ENCODE measurements around the gene ERI3. TPM values are rescaled to one million over a fixed set of nuclear protein-coding genes. Genes with fewer than 3 reads are reported as not detected.

The ERI3 gene
- total RNA-seq, 4 donors from 2014 or later: 14.0 to 29.2 (median 22.8) TPM

- H3K4me3 ChIP-seq: no peak overlapping the region
- H3K4me1 ChIP-seq: no peaks in the 10 kb centered on the region
- no peak for DNase-seq
- H3K36me3 ChIP-seq: peaks cover 0 to 27% (median 0%) of the 10 kb centered on the region in 3 donors
- no peak overlapping the region for H3K27ac ChIP-seq
- TF ChIP-seq POLR2A (IDR thresholded peaks at IDR 0.05): no peak
- no peak for TF ChIP-seq CTCF (IDR thresholded peaks at IDR 0.05)
- H3K27me3 ChIP-seq: no peaks in the 10 kb centered on the region
- no peaks in the 10 kb centered on the region for H3K9me3 ChIP-seq
Observed at GRCh38 chr1:44334968-44335367, 20.1 kb downstream of the ERI3 start.

- TF ChIP-seq POLR2A (IDR thresholded peaks at IDR 0.05) (no peak), CTCF (IDR thresholded peaks at IDR 0.05) (no peak)
- no peak for DNase-seq
- Histone ChIP-seq H3K9me3 (no peaks in the 10 kb centered on the region), H3K27me3 (no peaks in the 10 kb centered on the region), H3K4me3 (no peak overlapping the region), H3K4me1 (no peaks in the 10 kb centered on the region), H3K27ac (no peak overlapping the region), H3K36me3 (peaks cover 0 to 20% (median 0%) of the 10 kb centered on the region in 3 donors)
Observed at GRCh38 chr1:44333376-44333775, 21.7 kb downstream of the ERI3 start.

- no peaks in the 10 kb centered on the region for H3K27me3 ChIP-seq
- no peak for DNase-seq
- no peak overlapping the region for H3K27ac ChIP-seq
- H3K4me1 ChIP-seq: no peaks in the 10 kb centered on the region
- no peak overlapping the region for H3K4me3 ChIP-seq
- TF ChIP-seq POLR2A (IDR thresholded peaks at IDR 0.05) (no peak), CTCF (IDR thresholded peaks at IDR 0.05) (no peak)
- peaks cover 0 to 15% (median 0%) of the 10 kb centered on the region in 3 donors for H3K36me3 ChIP-seq
- H3K9me3 ChIP-seq: no peaks in the 10 kb centered on the region
Observed at GRCh38 chr1:44332505-44332904, 22.6 kb downstream of the ERI3 start.

- Histone ChIP-seq H3K27me3 (no peaks in the 10 kb centered on the region), H3K36me3 (no peaks in the 10 kb centered on the region), H3K9me3 (no peaks in the 10 kb centered on the region), H3K4me1 (no peaks in the 10 kb centered on the region), H3K4me3 (no peak overlapping the region), H3K27ac (no peak overlapping the region)
- no peak for DNase-seq
- TF ChIP-seq CTCF (IDR thresholded peaks at IDR 0.05): no peak
- no peak for TF ChIP-seq POLR2A (IDR thresholded peaks at IDR 0.05)
Observed at GRCh38 chr1:44330935-44331334, 24.1 kb downstream of the ERI3 start.

GRCh38 chr1:44328671-44329416 is 26.2 kb downstream of the ERI3 start:
- TF ChIP-seq CTCF (IDR thresholded peaks at IDR 0.05) (no peak), POLR2A (IDR thresholded peaks at IDR 0.05) (no peak)
- no peak for DNase-seq
- Histone ChIP-seq H3K9me3 (no peaks in the 10 kb centered on the region), H3K27ac (no peak overlapping the region), H3K27me3 (no peaks in the 10 kb centered on the region), H3K4me1 (no peaks in the 10 kb centered on the region), H3K4me3 (no peak overlapping the region), H3K36me3 (no peaks in the 10 kb centered on the region)
